ENCODE results near the gene GGT6.

GRCh38 chr17:4523946-4524345, 36.4 kb downstream of the GGT6 start:
- TF ChIP-seq ZNF565 (CRISPR knock-in tag; conservative IDR thresholded peaks at IDR 0.05; ENCODE audit: low read depth), result no peak
- no peak for TF ChIP-seq ZFP30 (CRISPR knock-in tag; IDR thresholded peaks at IDR 0.05)
- TF ChIP-seq, protein P1, sequence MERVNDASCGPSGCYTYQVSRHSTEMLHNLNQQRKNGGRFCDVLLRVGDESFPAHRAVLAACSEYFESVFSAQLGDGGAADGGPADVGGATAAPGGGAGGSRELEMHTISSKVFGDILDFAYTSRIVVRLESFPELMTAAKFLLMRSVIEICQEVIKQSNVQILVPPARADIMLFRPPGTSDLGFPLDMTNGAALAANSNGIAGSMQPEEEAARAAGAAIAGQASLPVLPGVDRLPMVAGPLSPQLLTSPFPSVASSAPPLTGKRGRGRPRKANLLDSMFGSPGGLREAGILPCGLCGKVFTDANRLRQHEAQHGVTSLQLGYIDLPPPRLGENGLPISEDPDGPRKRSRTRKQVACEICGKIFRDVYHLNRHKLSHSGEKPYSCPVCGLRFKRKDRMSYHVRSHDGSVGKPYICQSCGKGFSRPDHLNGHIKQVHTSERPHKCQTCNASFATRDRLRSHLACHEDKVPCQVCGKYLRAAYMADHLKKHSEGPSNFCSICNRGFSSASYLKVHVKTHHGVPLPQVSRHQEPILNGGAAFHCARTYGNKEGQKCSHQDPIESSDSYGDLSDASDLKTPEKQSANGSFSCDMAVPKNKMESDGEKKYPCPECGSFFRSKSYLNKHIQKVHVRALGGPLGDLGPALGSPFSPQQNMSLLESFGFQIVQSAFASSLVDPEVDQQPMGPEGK (CRISPR knock-in tag; IDR thresholded peaks at IDR 0.05; ENCODE audit: borderline replicate concordance), result no peak
- no peak for TF ChIP-seq PPARA (CRISPR knock-in tag; IDR thresholded peaks at IDR 0.05; ENCODE audit: borderline replicate concordance)
- TF ChIP-seq CREB5 (CRISPR knock-in tag; IDR thresholded peaks at IDR 0.05; ENCODE audit: low read depth), result no peak

Measured in SK-N-SH treated with all-trans-retinoic acid at 6 μM for 48 hours (cell line).